B cell (primary cell): Measurements from ENCODE around the gene ELFN1.

ENCODE experiments used
- EZH2 ChIP-seq: IDR thresholded peaks from 2 replicates; pipeline ENCODE4 v1.6.1; 2012; ENCODE audit warnings: borderline replicate concordance, low read depth, mild to moderate bottlenecking, moderate library complexity, low read length; ENCODE audit not compliant: insufficient read depth, poor library complexity, severe bottlenecking
- TF ChIP-seq, protein P1 (sequence below): fragments of 200-600 bp; IDR thresholded peaks from one replicate; pipeline ENCODE4 v1.8.0; 2022; ENCODE audit warnings: antibody characterized with exemption, mild to moderate bottlenecking

DNA sequence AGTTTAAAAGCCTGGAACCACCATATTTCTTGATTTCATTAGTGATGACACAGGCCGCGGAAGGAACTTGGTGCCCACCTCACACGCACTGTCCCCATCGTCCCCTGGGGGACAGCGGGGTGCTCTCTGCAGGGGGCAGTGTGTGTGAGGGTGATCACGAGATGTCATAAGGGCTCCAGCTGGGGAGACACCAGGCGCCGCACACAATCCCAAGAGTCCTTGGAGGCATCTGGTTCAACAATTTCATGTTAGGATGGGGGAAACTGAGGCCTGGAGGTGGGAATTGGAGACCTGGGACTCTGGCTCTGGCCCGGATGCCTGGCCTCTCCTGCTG is 66.4 kb downstream of the ELFN1 start:
- TF ChIP-seq, protein P1, sequence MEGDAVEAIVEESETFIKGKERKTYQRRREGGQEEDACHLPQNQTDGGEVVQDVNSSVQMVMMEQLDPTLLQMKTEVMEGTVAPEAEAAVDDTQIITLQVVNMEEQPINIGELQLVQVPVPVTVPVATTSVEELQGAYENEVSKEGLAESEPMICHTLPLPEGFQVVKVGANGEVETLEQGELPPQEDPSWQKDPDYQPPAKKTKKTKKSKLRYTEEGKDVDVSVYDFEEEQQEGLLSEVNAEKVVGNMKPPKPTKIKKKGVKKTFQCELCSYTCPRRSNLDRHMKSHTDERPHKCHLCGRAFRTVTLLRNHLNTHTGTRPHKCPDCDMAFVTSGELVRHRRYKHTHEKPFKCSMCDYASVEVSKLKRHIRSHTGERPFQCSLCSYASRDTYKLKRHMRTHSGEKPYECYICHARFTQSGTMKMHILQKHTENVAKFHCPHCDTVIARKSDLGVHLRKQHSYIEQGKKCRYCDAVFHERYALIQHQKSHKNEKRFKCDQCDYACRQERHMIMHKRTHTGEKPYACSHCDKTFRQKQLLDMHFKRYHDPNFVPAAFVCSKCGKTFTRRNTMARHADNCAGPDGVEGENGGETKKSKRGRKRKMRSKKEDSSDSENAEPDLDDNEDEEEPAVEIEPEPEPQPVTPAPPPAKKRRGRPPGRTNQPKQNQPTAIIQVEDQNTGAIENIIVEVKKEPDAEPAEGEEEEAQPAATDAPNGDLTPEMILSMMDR = no peak
- no peak for TF ChIP-seq EZH2
